ENCODE results near the gene NPAS2. TPM values are rescaled to one million over a fixed set of nuclear protein-coding genes. Genes with fewer than 3 reads are reported as not detected.

Gene NPAS2
- total RNA-seq, 1 experiment from 2014 or later = 20.4 TPM

- H2AFZ ChIP-seq (ENCODE audit: low read depth, low read length, poor library complexity, severe bottlenecking) = no peak overlapping the region
- no peak overlapping the region for H3K4me3 ChIP-seq (replicated peaks in 1 of 2; ENCODE audit: low read depth in 1 of 2, low read length in 2 of 2)
- no peaks in the 10 kb centered on the region for H3K36me3 ChIP-seq (ENCODE audit: control insufficient read depth in 1 of 2, insufficient read depth in 2 of 2, low read length in 2 of 2)
- no peak for ATAC-seq
- H4K20me1 ChIP-seq (ENCODE audit: insufficient read depth) = no peaks in the 10 kb centered on the region
- CTCF ChIA-PET = no interaction called here
- RAD21 ChIA-PET (ENCODE audit: low non-redundant PET in 1 of 2, low total read pairs in 2 of 2, uncharacterized antibody in 2 of 2, unreplicated experiment in 2 of 2) = no interaction called here
- BruUV-seq (replicated peaks) = no TSS peak
- H3K4me1 ChIP-seq (ENCODE audit: control insufficient read depth in 1 of 2, insufficient read depth in 2 of 2, low read length in 2 of 2) = peaks cover 28 to 54% of the 10 kb centered on the region in 2 experiments
- TF ChIP-seq ELF1 (IDR thresholded peaks at IDR 0.05; ENCODE audit: borderline replicate concordance, low read depth) = no peak
- TF ChIP-seq JUND (IDR thresholded peaks at IDR 0.05) = 0 out of 2 replicates have a peak, but pooled peaks have one; percentile 9
- no peak for TF ChIP-seq CEBPB (IDR thresholded peaks at IDR 0.05; ENCODE audit: low read depth)
- peak; percentile 35; the same call in 1 of the 2 replicates for TF ChIP-seq SP1 (IDR thresholded peaks at IDR 0.05; ENCODE audit: low read depth)
- TF ChIP-seq, protein P1, sequence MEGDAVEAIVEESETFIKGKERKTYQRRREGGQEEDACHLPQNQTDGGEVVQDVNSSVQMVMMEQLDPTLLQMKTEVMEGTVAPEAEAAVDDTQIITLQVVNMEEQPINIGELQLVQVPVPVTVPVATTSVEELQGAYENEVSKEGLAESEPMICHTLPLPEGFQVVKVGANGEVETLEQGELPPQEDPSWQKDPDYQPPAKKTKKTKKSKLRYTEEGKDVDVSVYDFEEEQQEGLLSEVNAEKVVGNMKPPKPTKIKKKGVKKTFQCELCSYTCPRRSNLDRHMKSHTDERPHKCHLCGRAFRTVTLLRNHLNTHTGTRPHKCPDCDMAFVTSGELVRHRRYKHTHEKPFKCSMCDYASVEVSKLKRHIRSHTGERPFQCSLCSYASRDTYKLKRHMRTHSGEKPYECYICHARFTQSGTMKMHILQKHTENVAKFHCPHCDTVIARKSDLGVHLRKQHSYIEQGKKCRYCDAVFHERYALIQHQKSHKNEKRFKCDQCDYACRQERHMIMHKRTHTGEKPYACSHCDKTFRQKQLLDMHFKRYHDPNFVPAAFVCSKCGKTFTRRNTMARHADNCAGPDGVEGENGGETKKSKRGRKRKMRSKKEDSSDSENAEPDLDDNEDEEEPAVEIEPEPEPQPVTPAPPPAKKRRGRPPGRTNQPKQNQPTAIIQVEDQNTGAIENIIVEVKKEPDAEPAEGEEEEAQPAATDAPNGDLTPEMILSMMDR (IDR thresholded peaks at IDR 0.05 in 2 of 3, conservative IDR thresholded peaks at IDR 0.05 in 1 of 3; ENCODE audit: borderline replicate concordance in 1 of 3, insufficient read depth in 1 of 3, low read depth in 2 of 3, low read length in 2 of 3) = no peak
- TF ChIP-seq RAD21 (IDR thresholded peaks at IDR 0.05; ENCODE audit: low read depth) = no peak
- TF ChIP-seq, protein P2, sequence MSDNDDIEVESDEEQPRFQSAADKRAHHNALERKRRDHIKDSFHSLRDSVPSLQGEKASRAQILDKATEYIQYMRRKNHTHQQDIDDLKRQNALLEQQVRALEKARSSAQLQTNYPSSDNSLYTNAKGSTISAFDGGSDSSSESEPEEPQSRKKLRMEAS (IDR thresholded peaks at IDR 0.05) = no peak
- TF ChIP-seq, protein P3, sequence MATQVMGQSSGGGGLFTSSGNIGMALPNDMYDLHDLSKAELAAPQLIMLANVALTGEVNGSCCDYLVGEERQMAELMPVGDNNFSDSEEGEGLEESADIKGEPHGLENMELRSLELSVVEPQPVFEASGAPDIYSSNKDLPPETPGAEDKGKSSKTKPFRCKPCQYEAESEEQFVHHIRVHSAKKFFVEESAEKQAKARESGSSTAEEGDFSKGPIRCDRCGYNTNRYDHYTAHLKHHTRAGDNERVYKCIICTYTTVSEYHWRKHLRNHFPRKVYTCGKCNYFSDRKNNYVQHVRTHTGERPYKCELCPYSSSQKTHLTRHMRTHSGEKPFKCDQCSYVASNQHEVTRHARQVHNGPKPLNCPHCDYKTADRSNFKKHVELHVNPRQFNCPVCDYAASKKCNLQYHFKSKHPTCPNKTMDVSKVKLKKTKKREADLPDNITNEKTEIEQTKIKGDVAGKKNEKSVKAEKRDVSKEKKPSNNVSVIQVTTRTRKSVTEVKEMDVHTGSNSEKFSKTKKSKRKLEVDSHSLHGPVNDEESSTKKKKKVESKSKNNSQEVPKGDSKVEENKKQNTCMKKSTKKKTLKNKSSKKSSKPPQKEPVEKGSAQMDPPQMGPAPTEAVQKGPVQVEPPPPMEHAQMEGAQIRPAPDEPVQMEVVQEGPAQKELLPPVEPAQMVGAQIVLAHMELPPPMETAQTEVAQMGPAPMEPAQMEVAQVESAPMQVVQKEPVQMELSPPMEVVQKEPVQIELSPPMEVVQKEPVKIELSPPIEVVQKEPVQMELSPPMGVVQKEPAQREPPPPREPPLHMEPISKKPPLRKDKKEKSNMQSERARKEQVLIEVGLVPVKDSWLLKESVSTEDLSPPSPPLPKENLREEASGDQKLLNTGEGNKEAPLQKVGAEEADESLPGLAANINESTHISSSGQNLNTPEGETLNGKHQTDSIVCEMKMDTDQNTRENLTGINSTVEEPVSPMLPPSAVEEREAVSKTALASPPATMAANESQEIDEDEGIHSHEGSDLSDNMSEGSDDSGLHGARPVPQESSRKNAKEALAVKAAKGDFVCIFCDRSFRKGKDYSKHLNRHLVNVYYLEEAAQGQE (IDR thresholded peaks at IDR 0.05; ENCODE audit: low read depth) = no peak
- TF ChIP-seq ZNF274 (IDR thresholded peaks at IDR 0.05; ENCODE audit: low read depth, low read length) = no peak
- no peak overlapping the region for H3K9ac ChIP-seq (ENCODE audit: low read length)
- no peaks in the 10 kb centered on the region for H3K27me3 ChIP-seq (ENCODE audit: insufficient read depth, low read length)
- H3K27ac ChIP-seq (ENCODE audit: low read depth, low read length) = no peak overlapping the region
- no peaks in the 10 kb centered on the region for H3K79me2 ChIP-seq (ENCODE audit: insufficient read depth, low read length)
- H3K9me3 ChIP-seq (ENCODE audit: control insufficient read depth in 1 of 2, insufficient read depth in 1 of 2, low read depth in 1 of 2, low read length in 2 of 2) = no peaks in the 10 kb centered on the region
- intact Hi-C loops (cut with micrococcal nuclease) = no loop called here
- no peak for DNase-seq (ENCODE audit: low read depth, low spot score)
- H3K9me2 ChIP-seq (ENCODE audit: insufficient read depth) = no peaks in the 10 kb centered on the region
- H3K4me2 ChIP-seq (ENCODE audit: low read length) = no peak overlapping the region
- POLR2A ChIA-PET = no interaction called here
Measured at GRCh38 chr2:100887713-100888495, 68.0 kb downstream of the NPAS2 start.

Measured in HCT116 (cell line).